HS-27A (cell line): ENCODE measurements around the gene ARHGAP15.

Experiments
- DNase-seq: peaks from one replicate; pipeline ENCODE4 v3.0.0-alpha.2; 2012; ENCODE audit warnings: low read depth, missing footprints

Gene ARHGAP15

GRCh38 chr2:143225931-143226330 lies 96.7 kb downstream of the ARHGAP15 start:
- DNase-seq: no peak

GRCh38 chr2:143226714-143227541 lies 97.7 kb downstream of the ARHGAP15 start:
- no peak for DNase-seq

GRCh38 chr2:143229411-143229810 lies 100.2 kb downstream of the ARHGAP15 start:
- no peak for DNase-seq

- DNase-seq: no peak
These were observed 100.7 kb downstream of the ARHGAP15 start for GRCh38 chr2:143229952-143230351.

- no peak for DNase-seq
These were observed 101.5 kb downstream of the ARHGAP15 start for GRCh38 chr2:143230506-143231253.

GRCh38 chr2:143231254-143231645 lies 102.0 kb downstream of the ARHGAP15 start:
- DNase-seq: no peak

GRCh38 chr2:143237146-143237777 lies 108.0 kb downstream of the ARHGAP15 start:
- DNase-seq: no peak

- DNase-seq: no peak
These were observed 112.3 kb downstream of the ARHGAP15 start for GRCh38 chr2:143241403-143242088.

- no peak for DNase-seq
These were observed 117.0 kb downstream of the ARHGAP15 start for GRCh38 chr2:143246246-143246645.

- DNase-seq: no peak
These were observed 117.9 kb downstream of the ARHGAP15 start for GRCh38 chr2:143246815-143247744.

GRCh38 chr2:143248631-143249030 lies 119.4 kb downstream of the ARHGAP15 start:
- DNase-seq: no peak

- DNase-seq: no peak
These were observed 122.5 kb downstream of the ARHGAP15 start for GRCh38 chr2:143251681-143252080.

GRCh38 chr2:143252138-143252907 lies 123.1 kb downstream of the ARHGAP15 start:
- DNase-seq: no peak

GRCh38 chr2:143254110-143254509 lies 124.9 kb downstream of the ARHGAP15 start:
- no peak for DNase-seq

GRCh38 chr2:143255086-143255485 lies 125.9 kb downstream of the ARHGAP15 start:
- DNase-seq: no peak

GRCh38 chr2:143255899-143256298 lies 126.7 kb downstream of the ARHGAP15 start:
- DNase-seq: no peak

GRCh38 chr2:143258126-143258892 lies 129.1 kb downstream of the ARHGAP15 start:
- DNase-seq: no peak

- DNase-seq: peak; percentile 35
These were observed 130.2 kb downstream of the ARHGAP15 start for GRCh38 chr2:143259368-143259958.

- no peak for DNase-seq
These were observed 132.8 kb downstream of the ARHGAP15 start for GRCh38 chr2:143261986-143262385.
